Uterus (tissue), 2 donors: ENCODE measurements around the gene SPAG7.

Source experiments
- POLR2A ChIP-seq, 2 donors: fragments of 450-650 bp; IDR thresholded peaks; one replicate each; pipeline ENCODE4 v1.6.1; 2016; ENCODE audit warnings: antibody characterized with exemption in 2 of 2, mild to moderate bottlenecking in 1 of 2, moderate library complexity in 1 of 2
- TF ChIP-seq, protein P1 (sequence below), 4 experiments: fragments of 200-600 bp in 2 of 4; fragments of 450-650 bp in 2 of 4; sonication (generic) in 2 of 4; IDR thresholded peaks; one replicate each; pipeline ENCODE4 v1.5.1; 2016 to 2019; ENCODE audit warnings: antibody characterized with exemption in 4 of 4, mild to moderate bottlenecking in 2 of 4, moderate library complexity in 1 of 4

- TF ChIP-seq, protein P1, sequence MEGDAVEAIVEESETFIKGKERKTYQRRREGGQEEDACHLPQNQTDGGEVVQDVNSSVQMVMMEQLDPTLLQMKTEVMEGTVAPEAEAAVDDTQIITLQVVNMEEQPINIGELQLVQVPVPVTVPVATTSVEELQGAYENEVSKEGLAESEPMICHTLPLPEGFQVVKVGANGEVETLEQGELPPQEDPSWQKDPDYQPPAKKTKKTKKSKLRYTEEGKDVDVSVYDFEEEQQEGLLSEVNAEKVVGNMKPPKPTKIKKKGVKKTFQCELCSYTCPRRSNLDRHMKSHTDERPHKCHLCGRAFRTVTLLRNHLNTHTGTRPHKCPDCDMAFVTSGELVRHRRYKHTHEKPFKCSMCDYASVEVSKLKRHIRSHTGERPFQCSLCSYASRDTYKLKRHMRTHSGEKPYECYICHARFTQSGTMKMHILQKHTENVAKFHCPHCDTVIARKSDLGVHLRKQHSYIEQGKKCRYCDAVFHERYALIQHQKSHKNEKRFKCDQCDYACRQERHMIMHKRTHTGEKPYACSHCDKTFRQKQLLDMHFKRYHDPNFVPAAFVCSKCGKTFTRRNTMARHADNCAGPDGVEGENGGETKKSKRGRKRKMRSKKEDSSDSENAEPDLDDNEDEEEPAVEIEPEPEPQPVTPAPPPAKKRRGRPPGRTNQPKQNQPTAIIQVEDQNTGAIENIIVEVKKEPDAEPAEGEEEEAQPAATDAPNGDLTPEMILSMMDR (IDR thresholded peaks at IDR 0.05) = no peak
- no peak for TF ChIP-seq POLR2A (IDR thresholded peaks at IDR 0.05)
These were observed 9.5 kb downstream of the SPAG7 start for GRCh38 chr17:4958102-4958501.
